HUDEP-2 (cell line): ENCODE measurements around the gene HUS1.
A peak's percentile ranks its signal among the peaks of the same experiment; 100 is the strongest.
"Not testable (repeated sequence)": the region's sequence is repeated elsewhere in the genome, so short reads cannot be mapped to it uniquely, and the experiment has no call there.

ENCODE experiments used
- DNase-seq, 76 experiments: peaks; one replicate each; lab custom pipeline; 2025; ENCODE audit not compliant: unreplicated experiment in 76 of 76; lab: John Stamatoyannopoulos, UW

HUS1 gene

GRCh38 chr7:47979145-47979831 is at the start of gene HUS1:
TSS of gene HUS1 (minus strand) at chr7:47979615. CDS start at chr7:47979519, 96 bp downstream.
- peak; percentile 41 to 95 (median 90) for DNase-seq

GRCh38 chr7:48028938-48029337 is 49.5 kb upstream of the HUS1 start, which contains the start of gene SUN3:
TSS of gene SUN3 (minus strand) at chr7:48029107. CDS start at chr7:48028938, 169 bp downstream.
- no peak for DNase-seq

- no peak for DNase-seq
Measured at GRCh38 chr7:48025624-48026023, 46.2 kb upstream of the HUS1 start.

- no peak for DNase-seq
Measured at GRCh38 chr7:48017674-48018073, 38.3 kb upstream of the HUS1 start.

- no peak for DNase-seq
Measured at GRCh38 chr7:48016641-48017040, 37.2 kb upstream of the HUS1 start.

- DNase-seq = no peak
Measured at GRCh38 chr7:48011951-48012350, 32.5 kb upstream of the HUS1 start.

- DNase-seq = no peak
Measured at GRCh38 chr7:48011323-48011722, 31.9 kb upstream of the HUS1 start.

GRCh38 chr7:48009954-48010353 is 30.5 kb upstream of the HUS1 start:
- DNase-seq = no peak

- DNase-seq = no peak
Measured at GRCh38 chr7:48009257-48009656, 29.8 kb upstream of the HUS1 start.

- DNase-seq = no peak
Measured at GRCh38 chr7:48006866-48007265, 27.5 kb upstream of the HUS1 start.

GRCh38 chr7:48004638-48005037 is 25.2 kb upstream of the HUS1 start:
- no peak for DNase-seq

GRCh38 chr7:48004032-48004431 is 24.6 kb upstream of the HUS1 start:
- DNase-seq = no peak

- not testable (repeated sequence) for DNase-seq
Measured at GRCh38 chr7:48000164-48000563, 20.7 kb upstream of the HUS1 start.

- DNase-seq = no peak
Measured at GRCh38 chr7:47999413-47999812, 20.0 kb upstream of the HUS1 start.

- DNase-seq = no peak
Measured at GRCh38 chr7:47992446-47992845, 13.0 kb upstream of the HUS1 start.

GRCh38 chr7:47991741-47992311 is 12.4 kb upstream of the HUS1 start:
- DNase-seq = peak in 71 of 76 experiments; percentile 6 to 86 (median 67)

GRCh38 chr7:47991270-47991669 is 11.9 kb upstream of the HUS1 start:
- peak in 1 of 76 experiments; percentile 31 for DNase-seq

- no peak for DNase-seq
Measured at GRCh38 chr7:47990592-47990991, 11.2 kb upstream of the HUS1 start.

- DNase-seq = not testable (repeated sequence)
Measured at GRCh38 chr7:47989607-47990400, 10.4 kb upstream of the HUS1 start.

GRCh38 chr7:47988496-47989386 is 9.3 kb upstream of the HUS1 start:
- peak in 8 of 76 experiments; percentile 1 to 19 (median 10) for DNase-seq

- DNase-seq = no peak
Measured at GRCh38 chr7:47982610-47983009, 3.2 kb upstream of the HUS1 start.
